DND-41 (cell line): ENCODE data around the gene PRPF38B.

Source experiments
- CTCF ChIP-seq: IDR thresholded peaks from 2 replicates; pipeline ENCODE4 v1.5.1; 2012; ENCODE audit warnings: borderline replicate concordance, low read length, moderate library complexity, mild to moderate bottlenecking; ENCODE audit not compliant: poor library complexity, severe bottlenecking; ENCODE audit errors: extremely low read depth
- EZH2 ChIP-seq: IDR thresholded peaks from 3 replicates; pipeline ENCODE4 v1.6.1; 2012; ENCODE audit warnings: borderline replicate concordance, low read depth, mild to moderate bottlenecking, moderate library complexity, low read length, inconsistent platforms; ENCODE audit not compliant: severe bottlenecking

- TF ChIP-seq CTCF (no peak), EZH2 (no peak)
These were observed 45.4 kb upstream of the PRPF38B start for GRCh38 chr1:108646648-108647269.
